Adipocyte (in vitro differentiated cells): ENCODE measurements around the gene SORCS2.
A peak's percentile ranks its signal among the peaks of the same experiment; 100 is the strongest.

Source experiments
- DNase-seq: peaks from one replicate; pipeline ENCODE4 v3.0.0-alpha.2; 2015; ENCODE audit warnings: low read depth
- H3K27me3 ChIP-seq: replicated peaks from 2 replicates; pipeline ENCODE4 v1.7.0; 2013; ENCODE audit warnings: mild to moderate bottlenecking, low read length, moderate library complexity; ENCODE audit not compliant: control insufficient read depth, insufficient read depth
- H3K36me3 ChIP-seq: 2 replicates; pipeline ENCODE4 v1.7.0; 2013; ENCODE audit warnings: low read length, mild to moderate bottlenecking, moderate library complexity; ENCODE audit not compliant: control insufficient read depth, insufficient read depth, severe bottlenecking
- H3K4me1 ChIP-seq: 2 replicates; pipeline ENCODE4 v1.7.0; 2013; ENCODE audit warnings: mild to moderate bottlenecking, low read length, moderate library complexity; ENCODE audit not compliant: control insufficient read depth, insufficient read depth
- H3K4me3 ChIP-seq: 2 replicates; pipeline ENCODE4 v1.7.0; 2013; ENCODE audit warnings: mild to moderate bottlenecking, low read length, moderate library complexity
- H3K9ac ChIP-seq: 2 replicates; pipeline ENCODE4 v1.7.0; 2013; ENCODE audit warnings: mild to moderate bottlenecking, low read length, moderate library complexity
- H3K9me3 ChIP-seq: 2 replicates; pipeline ENCODE4 v1.7.0; 2013; ENCODE audit warnings: mild to moderate bottlenecking, low read length, moderate library complexity; ENCODE audit not compliant: control insufficient read depth

The SORCS2 gene

DNA sequence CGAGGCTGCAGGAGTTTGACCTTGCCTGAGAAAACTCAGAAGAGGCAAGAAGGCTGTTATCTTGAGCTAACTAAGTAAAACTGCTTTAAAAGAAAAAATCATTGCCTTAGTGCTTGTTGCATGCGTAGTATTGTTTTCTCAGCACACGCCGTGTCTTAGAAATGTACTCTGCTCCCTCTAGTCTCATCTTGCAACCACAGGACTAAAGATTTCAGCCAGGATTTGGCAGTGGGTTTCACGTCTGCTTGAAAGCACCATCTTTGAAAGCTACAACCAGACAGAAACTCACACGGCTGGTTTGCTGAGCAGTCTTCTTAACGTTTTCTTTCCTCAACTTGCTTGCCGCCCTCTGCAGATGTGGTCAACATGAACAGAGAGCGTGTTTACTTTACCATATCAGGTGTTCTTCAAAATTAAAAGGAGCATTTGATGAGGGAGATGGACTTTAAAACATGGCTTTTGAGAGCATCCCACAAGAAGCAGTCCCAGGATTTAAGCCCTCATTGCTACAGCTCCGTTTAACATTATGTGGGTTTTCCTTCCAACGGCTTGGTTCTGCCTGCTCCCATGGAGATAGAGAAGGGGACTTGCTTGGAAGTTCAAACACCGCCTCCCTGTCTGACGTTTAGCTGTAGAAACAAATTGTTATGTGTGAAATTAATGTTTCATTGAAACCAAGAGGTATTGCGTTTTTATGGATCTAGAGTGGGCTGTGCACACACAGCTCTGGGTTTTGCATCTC is 3.4 kb downstream of the SORCS2 start:
- H3K9me3 ChIP-seq, result no peaks in the 10 kb centered on the region
- peaks cover 7% of the 10 kb centered on the region for H3K27me3 ChIP-seq

DNA sequence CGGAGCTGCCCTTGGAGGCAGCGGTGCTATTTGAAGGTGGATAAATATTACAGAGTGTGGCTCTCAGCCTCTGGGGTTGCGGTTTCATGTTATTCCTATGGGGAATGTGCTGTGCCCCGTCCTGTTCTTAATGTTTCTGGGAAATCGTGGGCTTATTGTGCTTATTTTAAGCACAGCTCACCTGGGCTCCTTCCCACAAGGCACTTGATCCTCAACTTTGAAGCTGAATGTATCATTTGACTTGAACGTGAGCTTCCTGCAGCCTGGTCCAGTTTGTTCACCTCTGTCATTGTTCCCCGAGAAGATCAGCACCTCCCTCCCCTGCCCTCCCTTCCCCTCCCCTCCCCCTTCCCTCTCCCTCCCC is 3.9 kb downstream of the SORCS2 start:
- peaks cover 17% of the 10 kb centered on the region for H3K4me1 ChIP-seq
- DNase-seq, result no peak
- no peaks in the 10 kb centered on the region for H3K9me3 ChIP-seq
- H3K9ac ChIP-seq, result no peak overlapping the region
- H3K27me3 ChIP-seq, result peaks cover 3% of the 10 kb centered on the region
- no peak overlapping the region for H3K4me3 ChIP-seq
- no peaks in the 10 kb centered on the region for H3K36me3 ChIP-seq

More for the DNA sequence above, 3.4 kb downstream of the SORCS2 start:
- H3K4me3 ChIP-seq, result no peak overlapping the region
- peaks cover 17% of the 10 kb centered on the region for H3K4me1 ChIP-seq
- peak; percentile 75 for DNase-seq
- no peaks in the 10 kb centered on the region for H3K36me3 ChIP-seq
- H3K9ac ChIP-seq, result no peak overlapping the region

DNA sequence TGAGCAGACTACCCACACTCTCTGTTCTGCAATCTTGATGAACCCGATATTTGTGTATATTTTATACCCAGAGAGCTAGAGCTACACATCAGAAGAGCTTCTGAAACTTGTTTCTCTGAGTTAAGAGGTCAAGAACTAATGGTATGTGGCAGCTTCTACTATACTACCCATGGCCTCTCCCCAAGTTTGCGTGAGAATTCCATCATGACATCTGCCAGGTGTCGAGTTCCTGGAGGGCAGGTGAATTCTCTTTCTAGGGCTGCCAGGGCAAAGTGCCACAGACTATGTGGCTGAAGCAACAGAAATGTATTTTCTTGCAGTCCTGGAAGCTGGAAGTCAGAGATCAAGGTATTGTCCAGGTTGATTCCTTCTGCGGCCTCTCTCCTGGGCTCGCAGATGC is 4.4 kb downstream of the SORCS2 start:
- Histone ChIP-seq H3K27me3 (no peaks in the 10 kb centered on the region), H3K4me3 (no peak overlapping the region), H3K36me3 (no peaks in the 10 kb centered on the region), H3K9me3 (no peaks in the 10 kb centered on the region), H3K9ac (no peak overlapping the region), H3K4me1 (peaks cover 22% of the 10 kb centered on the region)
- no peak for DNase-seq

DNA sequence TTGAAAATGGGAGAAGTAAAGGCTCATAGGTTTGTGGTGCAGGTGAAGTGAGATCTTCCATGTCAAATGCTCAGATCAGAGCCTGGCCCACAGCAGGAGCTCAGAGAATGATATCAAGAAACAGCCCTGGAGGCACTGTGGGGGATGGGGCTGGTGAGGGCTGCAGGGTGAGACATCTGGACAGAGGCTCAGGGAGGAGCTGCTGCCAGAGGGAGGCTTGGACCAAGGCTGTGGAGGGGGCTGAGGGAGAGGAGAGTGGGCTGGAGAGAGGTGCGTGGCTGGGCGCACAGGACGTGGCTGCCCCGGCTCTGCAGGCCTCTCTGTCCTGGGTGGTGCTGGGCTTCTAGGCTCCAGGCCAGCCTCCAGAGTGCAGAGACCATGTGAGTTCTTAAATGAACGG is 5.6 kb downstream of the SORCS2 start:
- no peaks in the 10 kb centered on the region for H3K9me3 ChIP-seq
- no peaks in the 10 kb centered on the region for H3K27me3 ChIP-seq
- H3K4me1 ChIP-seq, result peaks cover 30% of the 10 kb centered on the region
- no peaks in the 10 kb centered on the region for H3K36me3 ChIP-seq
- DNase-seq, result no peak
- H3K9ac ChIP-seq, result no peak overlapping the region
- no peak overlapping the region for H3K4me3 ChIP-seq

DNA sequence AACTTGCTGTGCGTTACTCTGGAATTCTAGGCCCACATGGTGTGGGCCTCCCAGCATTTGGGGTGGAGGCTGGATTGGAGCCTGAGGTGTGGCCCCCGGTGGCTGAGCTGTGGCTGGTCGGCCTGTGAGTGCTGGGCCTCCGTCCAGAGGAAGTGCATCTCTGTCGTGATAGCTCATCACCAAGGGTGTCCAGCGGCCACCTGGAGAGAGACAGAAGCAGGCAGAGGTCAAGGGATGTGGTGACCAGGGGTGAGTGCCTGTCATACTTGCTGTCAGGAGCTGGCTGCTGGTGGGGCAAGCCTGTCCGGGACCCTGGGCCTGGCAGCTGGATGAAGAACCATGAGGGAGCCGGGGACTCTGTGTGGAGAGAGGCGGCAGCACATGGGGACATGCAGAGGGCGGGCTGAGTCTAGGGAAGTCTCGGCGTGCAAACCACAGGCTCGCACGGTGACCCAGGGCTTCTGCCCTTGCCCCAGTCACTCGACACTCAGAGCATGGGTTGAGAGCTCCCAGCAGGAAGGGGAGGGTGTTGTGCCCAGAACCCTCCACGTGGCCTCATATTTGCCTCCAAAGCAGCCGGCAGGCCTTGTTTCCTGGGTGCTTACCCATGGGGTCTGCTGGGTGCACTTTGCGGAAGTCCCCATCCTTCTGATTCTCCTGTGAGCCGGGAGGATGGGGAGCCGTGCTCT is 6.2 kb downstream of the SORCS2 start:
- no peaks in the 10 kb centered on the region for H3K36me3 ChIP-seq
- H3K9ac ChIP-seq, result no peak overlapping the region
- DNase-seq, result no peak
- no peaks in the 10 kb centered on the region for H3K9me3 ChIP-seq
- H3K27me3 ChIP-seq, result no peaks in the 10 kb centered on the region
- no peak overlapping the region for H3K4me3 ChIP-seq
- H3K4me1 ChIP-seq, result peaks cover 23% of the 10 kb centered on the region

DNA sequence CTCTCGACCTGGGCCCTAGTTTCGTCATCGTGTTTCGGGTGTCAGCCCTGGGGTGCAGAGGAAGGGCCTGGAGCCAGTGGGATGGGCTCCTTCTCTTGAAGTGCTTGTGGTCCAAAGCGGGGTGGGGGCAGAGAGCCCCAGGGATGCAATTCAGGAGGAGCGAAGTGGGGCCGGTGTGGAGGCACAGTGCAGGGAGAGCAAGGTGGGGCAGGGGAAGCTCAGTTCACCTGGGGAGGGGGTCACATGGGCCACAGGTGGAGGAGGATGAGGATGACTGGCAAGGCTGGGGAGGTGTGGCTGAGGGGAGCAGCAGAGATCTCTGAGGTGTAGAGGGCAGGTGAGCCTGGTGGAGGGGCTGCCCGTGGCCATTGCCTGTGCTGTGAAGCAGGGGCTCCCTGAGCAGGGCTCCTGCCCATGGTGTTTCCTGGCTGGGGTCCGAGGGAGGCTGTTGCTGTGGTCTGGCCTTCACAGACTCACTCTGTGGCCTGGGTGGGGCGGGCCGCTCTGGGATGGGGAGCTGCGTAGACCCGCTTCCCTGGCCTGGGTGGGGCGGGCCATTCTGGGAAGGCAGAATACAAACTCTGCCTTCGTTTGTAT is 6.9 kb downstream of the SORCS2 start:
- peaks cover 18% of the 10 kb centered on the region for H3K4me1 ChIP-seq
- no peak for DNase-seq
- no peaks in the 10 kb centered on the region for H3K27me3 ChIP-seq
- H3K4me3 ChIP-seq, result no peak overlapping the region
- H3K36me3 ChIP-seq, result no peaks in the 10 kb centered on the region
- H3K9ac ChIP-seq, result no peak overlapping the region
- H3K9me3 ChIP-seq, result no peaks in the 10 kb centered on the region

DNA sequence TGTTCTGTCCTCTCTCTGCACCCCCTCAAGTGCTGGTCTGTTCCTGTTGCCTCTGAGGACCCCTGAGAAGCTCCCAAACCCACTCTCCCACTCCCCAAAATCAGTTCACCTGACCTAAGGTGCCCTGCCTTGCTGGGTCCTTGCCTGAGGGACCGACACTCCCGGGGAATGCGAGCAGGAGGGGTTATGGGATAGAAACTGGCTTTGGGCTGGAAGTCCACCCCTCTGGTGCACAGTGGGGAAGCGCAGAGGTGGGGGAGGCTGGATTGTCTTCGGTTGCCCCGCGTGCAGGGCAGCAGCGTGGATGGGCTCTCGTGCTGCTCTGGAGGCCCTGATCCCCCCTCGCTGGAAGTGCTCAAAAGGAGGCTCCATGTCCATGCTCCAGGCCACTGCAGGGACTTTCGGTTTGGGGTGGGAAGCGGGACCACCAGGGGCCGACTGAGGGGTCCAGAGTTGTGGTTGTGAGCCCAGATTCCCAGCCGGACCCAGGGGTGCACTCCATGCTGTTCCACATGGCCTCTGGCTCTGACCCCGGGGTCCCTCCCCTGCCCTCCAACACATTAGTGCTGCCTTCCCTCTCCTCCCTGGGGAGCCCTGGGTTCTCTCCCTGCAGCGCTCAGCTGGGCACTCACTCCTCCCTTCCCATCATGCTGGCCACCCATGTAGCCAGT is 7.6 kb downstream of the SORCS2 start:
- no peak overlapping the region for H3K4me3 ChIP-seq
- H3K9ac ChIP-seq, result no peak overlapping the region
- no peaks in the 10 kb centered on the region for H3K36me3 ChIP-seq
- H3K27me3 ChIP-seq, result no peaks in the 10 kb centered on the region
- peaks cover 24% of the 10 kb centered on the region for H3K4me1 ChIP-seq
- no peak for DNase-seq
- no peaks in the 10 kb centered on the region for H3K9me3 ChIP-seq

DNA sequence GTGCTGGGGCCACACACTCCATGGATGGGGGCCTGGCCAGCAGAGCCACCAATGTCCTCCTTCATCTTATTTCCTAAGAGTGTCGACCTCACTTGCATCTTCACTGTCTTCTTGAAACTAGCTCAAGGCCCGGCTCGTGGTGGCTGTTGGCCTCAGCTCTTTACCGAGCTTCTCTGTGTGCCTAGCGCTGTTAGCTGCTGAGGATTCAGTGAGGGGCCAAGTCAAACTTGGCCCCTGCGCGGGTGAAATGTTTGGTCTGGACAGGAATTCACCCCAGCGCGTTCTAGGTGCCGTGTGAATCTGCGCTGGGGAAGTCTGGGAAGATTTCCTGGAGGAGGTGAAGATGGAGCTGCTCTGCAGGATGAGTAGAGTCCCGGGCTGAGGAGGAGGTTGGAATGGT is 8.5 kb downstream of the SORCS2 start:
- H3K36me3 ChIP-seq, result no peaks in the 10 kb centered on the region
- peaks cover 32% of the 10 kb centered on the region for H3K4me1 ChIP-seq
- H3K27me3 ChIP-seq, result no peaks in the 10 kb centered on the region
- no peak overlapping the region for H3K9ac ChIP-seq
- no peaks in the 10 kb centered on the region for H3K9me3 ChIP-seq
- H3K4me3 ChIP-seq, result no peak overlapping the region
- DNase-seq, result no peak

DNA sequence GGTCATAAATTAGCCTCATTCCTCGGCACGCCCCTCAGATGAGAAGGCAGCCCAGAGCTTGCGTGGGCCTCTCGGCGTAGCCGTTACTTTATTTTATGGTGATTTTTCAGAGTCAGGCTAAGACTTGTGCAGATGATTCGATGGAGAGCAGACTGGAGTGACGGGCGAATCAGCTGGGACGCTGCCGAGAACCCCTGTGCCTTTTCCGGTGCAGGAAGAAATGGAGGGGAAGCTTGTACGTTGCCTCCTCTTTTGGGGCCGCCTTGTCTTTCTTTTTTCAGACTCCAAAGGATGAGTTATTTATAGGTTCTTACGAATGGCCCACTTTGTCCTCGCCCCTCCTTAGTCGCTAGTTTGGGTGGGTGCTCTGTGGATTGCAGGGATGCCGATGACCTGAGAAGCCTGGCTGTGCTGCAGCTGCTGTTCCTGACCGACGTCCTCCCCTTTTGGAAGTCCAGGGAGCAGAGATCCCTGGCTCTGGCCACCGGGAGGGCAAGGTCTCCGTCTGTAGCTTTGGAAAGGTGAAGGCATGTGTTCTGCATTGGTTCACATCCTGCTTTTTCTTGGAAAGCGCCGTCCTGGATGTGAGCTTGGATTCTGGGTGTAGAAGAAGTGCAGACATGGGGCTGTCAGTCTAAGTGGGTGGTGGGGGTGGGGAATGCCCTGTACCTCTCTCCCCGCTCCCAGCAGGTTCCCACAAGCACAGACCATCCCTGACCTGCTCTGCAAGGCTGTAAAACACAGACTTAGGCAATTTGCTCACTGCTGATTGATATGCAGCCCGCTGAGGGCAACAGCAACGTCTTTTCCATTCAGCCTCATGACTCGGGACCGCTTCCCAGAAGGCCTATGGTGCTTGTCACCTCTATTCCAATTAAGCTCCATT is 9.3 kb downstream of the SORCS2 start:
- Histone ChIP-seq H3K4me1 (peaks cover 41% of the 10 kb centered on the region), H3K9ac (peak overlapping the region; percentile 27), H3K9me3 (no peaks in the 10 kb centered on the region), H3K36me3 (no peaks in the 10 kb centered on the region), H3K4me3 (no peak overlapping the region), H3K27me3 (no peaks in the 10 kb centered on the region)
- DNase-seq, result no peak

DNA sequence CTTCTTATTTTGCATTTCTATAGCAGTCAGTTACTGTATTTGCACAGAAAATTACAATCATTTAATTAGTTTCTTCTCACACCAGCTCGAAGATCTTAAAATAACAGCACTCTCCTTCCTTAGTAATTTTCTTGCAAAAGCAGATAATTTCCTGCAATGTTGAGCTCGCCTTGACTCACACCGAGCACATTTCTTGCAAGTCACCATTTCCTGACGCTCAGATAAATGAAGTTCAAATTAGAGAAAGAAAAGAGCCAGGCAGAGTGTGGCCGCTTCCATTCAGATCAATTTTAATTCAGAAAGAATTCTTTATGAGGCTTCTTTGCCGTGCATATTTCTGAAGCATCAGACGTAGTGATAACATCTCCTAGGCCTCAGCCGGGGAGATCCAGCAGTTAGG is 10.1 kb downstream of the SORCS2 start:
- Histone ChIP-seq H3K9ac (no peak overlapping the region), H3K4me3 (no peak overlapping the region), H3K9me3 (no peaks in the 10 kb centered on the region), H3K4me1 (peaks cover 48% of the 10 kb centered on the region), H3K27me3 (no peaks in the 10 kb centered on the region), H3K36me3 (no peaks in the 10 kb centered on the region)
- peak; percentile 19 for DNase-seq
